ENCODE data around the gene SLC35B2. TPM values are rescaled to one million over a fixed set of nuclear protein-coding genes. Genes with fewer than 3 reads are reported as not detected.
A peak's percentile ranks its signal among the peaks of the same experiment; 100 is the strongest.

The SLC35B2 gene
- total and polyA plus RNA-seq, 10 of the 15 experiments (the other 5 are each of a cell fraction or from before 2014, with no cell fraction given): 11.3 to 45.4 (median 33.8) TPM

GRCh38 chr6:44258325-44258863, 1.1 kb upstream of the SLC35B2 start (continued):
- TF ChIP-seq BCL3 (IDR thresholded peaks at IDR 0.05; ENCODE audit: borderline replicate concordance, insufficient read depth, low read depth, low read length, poor library complexity, severe bottlenecking): peak; percentile 40
- no peak for TF ChIP-seq JUNB (IDR thresholded peaks at IDR 0.05)
- 0 out of 2 replicates have a peak, but pooled peaks have one; percentile 36 for TF ChIP-seq BACH1 (IDR thresholded peaks at IDR 0.05; ENCODE audit: borderline replicate concordance)
- no peak for TF ChIP-seq MTA2 (IDR thresholded peaks at IDR 0.05; ENCODE audit: low read depth)
- peak; percentile 62; the same call in 1 of the 2 replicates for TF ChIP-seq ZNF384 (IDR thresholded peaks at IDR 0.05; ENCODE audit: borderline replicate concordance, low read depth, low read length)
- peak; percentile 19; the same call in 1 of the 2 replicates for TF ChIP-seq TCF12 (IDR thresholded peaks at IDR 0.05; ENCODE audit: low read depth, low read length)
- 0 out of 2 replicates have a peak, but pooled peaks have one; percentile 10 for TF ChIP-seq SMARCA5 (IDR thresholded peaks at IDR 0.05)
- TF ChIP-seq MXI1 (IDR thresholded peaks at IDR 0.05; ENCODE audit: low read depth, low read length): peak; percentile 55
- TF ChIP-seq NR2C1 (IDR thresholded peaks at IDR 0.05): peak; percentile 50
- TF ChIP-seq ZNF592 (IDR thresholded peaks at IDR 0.05): peak; percentile 86
- no peak for TF ChIP-seq JUND (IDR thresholded peaks at IDR 0.05; ENCODE audit: low read depth, low read length)
- no peak; the same call in 1 of the 2 replicates for TF ChIP-seq HCFC1 (IDR thresholded peaks at IDR 0.05; ENCODE audit: low read length)
- no peak for TF ChIP-seq CBX3 (IDR thresholded peaks at IDR 0.05; ENCODE audit: borderline replicate concordance, low read depth)
- TF ChIP-seq ATF7 (IDR thresholded peaks at IDR 0.05; ENCODE audit: low read depth): no peak
- TF ChIP-seq MYB (IDR thresholded peaks at IDR 0.05; ENCODE audit: borderline replicate concordance, low read depth, low read length): 0 out of 2 replicates have a peak, but pooled peaks have one; percentile 27
- peak; percentile 55 to 60; a peak in 1 of 4 replicates for TF ChIP-seq BHLHE40 (IDR thresholded peaks at IDR 0.05; ENCODE audit: borderline replicate concordance in 1 of 2, low read depth in 2 of 2, low read length in 1 of 2)
- 0 out of 4 replicates have a peak, but pooled peaks of 1 of the 2 experiments have one; percentile 14 for TF ChIP-seq ETV6 (conservative IDR thresholded peaks at IDR 0.05 in 1 of 2, IDR thresholded peaks at IDR 0.05 in 1 of 2; ENCODE audit: borderline replicate concordance in 1 of 2, low read depth in 1 of 2)
- TF ChIP-seq ZNF687 (IDR thresholded peaks at IDR 0.05): peak; percentile 94
- no peak for TF ChIP-seq ZNF274 (IDR thresholded peaks at IDR 0.05; ENCODE audit: insufficient read depth, insufficient read length)
- 0 out of 2 replicates have a peak, but pooled peaks have one; percentile 2 for TF ChIP-seq SPI1 (IDR thresholded peaks at IDR 0.05; ENCODE audit: borderline replicate concordance, insufficient read depth, low read depth, low read length)
- peak; percentile 62; the same call in 1 of the 2 replicates for TF ChIP-seq ZNF24 (IDR thresholded peaks at IDR 0.05)

All from GM12878 (cell line).